ENCODE measurements around the gene OR4C5.
"Not testable (repeated sequence)": the region's sequence is repeated elsewhere in the genome, so short reads cannot be mapped to it uniquely, and the experiment has no call there.

OR4C5 gene

DNA sequence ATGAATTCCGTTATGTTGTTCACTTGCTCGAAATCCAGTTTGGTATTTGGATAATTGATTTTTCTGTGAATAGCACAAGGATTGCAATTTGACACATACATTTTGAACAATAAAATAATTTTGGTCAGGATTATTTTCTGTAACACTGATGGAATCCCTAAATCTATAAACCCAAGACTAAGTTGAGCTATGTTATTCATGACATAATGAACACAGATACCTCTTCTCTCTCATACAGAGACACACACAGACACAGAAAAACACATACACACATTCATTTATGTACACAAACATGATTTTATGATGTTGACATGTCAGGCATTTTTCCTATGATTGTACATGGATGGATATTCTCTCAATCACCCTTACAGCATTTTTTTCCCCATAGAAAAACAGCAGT is at the start of gene OR4C5:
TSS of gene OR4C5 (minus strand) at position 101 of the 400 bp plus-strand sequence. CDS start at position 101, 0 bp downstream.
- no peak for DNase-seq

DNA sequence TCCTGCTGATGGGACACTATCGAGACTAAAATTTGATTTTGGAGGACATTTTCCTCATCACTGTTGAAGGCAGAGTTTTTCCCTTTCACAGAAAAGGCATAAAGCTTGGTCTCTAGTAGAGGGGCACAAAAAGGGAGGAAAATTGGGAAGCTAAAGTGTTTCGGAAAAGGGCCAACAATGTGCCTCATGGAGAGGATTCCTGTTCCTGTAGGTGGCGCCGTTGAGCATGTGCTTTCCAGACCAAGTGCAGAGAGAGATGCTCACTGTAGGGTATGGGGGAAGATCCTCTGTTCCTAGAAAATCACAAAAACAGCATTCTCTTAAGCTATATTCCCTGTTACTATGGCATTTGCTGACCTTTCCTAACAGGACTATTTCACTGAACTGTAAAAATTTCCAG is 18.4 kb upstream of the OR4C5 start:
- no peak for DNase-seq

DNA sequence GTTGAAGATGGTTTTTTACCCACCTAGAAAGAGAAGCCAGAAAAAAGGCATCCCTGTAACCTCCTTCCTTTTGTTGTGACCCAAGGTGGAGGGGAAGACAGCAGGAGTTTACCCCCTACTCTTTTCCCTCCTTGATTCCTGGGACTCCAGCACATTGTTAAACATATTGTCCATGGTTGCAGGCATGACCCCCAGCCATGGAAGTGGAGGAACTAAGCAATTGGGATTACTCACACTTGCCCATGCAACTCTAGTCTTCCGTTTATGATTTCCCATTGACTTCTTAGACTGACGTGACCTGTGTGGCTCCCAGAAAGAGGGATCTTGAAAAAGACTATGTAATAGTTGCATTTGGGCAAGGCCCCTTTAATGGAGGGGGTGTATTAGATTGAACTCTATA is 17.9 kb upstream of the OR4C5 start:
- DNase-seq, result not testable (repeated sequence)

DNA sequence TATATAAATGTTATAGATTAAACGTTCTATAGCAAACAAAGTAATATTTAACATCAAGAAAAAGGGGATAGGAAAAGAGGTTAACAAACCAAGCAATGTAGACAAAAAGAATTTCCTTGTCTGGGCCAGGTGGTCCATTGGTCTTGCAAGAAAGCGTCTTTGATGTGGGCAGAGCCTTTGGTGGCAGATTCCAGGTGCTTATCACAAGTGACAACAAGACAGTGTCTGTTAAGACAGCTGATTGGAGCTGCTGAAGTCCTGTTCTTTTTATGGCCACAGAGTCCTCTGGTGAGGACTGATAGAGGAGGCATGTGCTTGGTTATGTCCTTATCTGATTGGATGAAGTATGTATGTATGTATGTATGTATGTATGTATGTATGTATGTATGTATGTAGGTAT is 5.0 kb downstream of the OR4C5 start:
- not testable (repeated sequence) for DNase-seq

DNA sequence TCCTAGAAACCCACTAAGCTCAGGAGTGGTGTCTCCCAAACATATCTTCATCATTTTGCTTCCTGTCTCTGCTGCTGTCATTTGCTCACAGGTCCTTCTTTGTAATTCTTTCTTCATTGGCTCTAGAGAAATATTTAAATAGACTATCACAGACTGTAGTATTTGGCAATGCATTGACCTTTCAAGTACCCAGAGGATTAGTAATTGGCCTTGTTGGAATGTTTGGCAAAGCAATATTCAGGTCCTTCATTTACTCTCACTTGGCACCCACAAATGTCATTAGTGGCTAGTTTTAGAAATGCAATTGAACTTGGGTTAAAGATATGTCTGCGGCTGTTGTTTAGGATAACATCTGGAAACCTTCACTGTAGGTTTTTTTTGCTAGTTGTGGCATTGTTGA is 11.6 kb downstream of the OR4C5 start:
- DNase-seq, result no peak

DNA sequence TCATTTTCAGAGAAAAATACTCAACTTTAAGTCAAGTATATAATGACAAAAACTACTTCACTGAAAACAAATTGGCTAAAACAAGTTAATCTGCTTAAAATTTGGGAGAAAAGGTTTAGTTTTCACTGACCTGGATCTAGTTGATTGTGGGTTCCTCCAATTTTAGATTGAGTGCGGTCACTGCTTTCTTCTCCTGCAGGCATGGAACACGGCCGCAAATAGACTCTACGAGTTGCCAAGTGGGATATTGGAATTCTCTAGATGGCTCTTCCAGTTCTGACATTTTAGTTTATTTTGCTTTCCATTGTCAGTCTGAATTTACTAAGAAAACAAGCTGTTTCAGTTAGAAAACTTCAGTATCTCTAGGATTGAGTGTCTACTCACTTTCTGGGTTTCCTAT is 12.3 kb downstream of the OR4C5 start:
- DNase-seq, result no peak

DNA sequence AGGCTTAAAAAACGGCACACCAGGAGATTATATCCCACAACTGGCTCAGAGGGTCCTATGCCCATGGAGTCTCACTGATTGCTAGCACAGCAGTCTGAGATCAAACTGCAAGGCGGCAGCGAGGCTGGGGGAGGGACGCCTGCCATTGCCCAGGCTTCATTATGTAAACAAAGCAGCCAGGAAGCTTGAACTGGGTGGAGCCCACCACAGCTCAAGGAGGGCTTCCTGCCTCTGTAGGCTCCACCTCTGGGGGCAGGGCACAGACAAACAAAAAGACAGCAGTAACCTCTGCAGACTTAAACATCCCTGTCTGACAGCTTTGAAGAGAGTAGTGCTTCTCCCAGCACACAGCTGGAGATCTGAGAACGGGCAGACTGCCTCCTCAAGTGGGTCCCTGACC is 20.0 kb downstream of the OR4C5 start:
- DNase-seq, result not testable (repeated sequence)

DNA sequence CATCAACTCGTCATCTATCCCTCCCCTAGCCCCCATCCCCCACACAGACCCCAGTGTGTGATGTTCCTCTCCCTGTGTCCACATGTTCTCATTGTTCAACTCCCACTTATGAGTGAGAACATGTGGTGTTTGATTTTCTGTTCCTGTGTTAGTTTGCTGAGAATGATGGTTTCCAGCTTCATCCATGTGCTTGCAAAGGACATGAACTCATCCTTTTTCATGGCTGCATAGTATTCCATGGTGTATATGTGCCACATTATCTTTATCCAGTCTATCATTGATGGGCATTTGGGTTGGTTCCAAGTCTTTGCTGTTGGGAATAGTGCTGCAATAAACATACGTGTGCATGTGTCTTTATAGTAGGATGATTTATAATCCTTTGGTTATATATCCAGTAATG is 23.8 kb downstream of the OR4C5 start:
- DNase-seq, result not testable (repeated sequence)

DNA sequence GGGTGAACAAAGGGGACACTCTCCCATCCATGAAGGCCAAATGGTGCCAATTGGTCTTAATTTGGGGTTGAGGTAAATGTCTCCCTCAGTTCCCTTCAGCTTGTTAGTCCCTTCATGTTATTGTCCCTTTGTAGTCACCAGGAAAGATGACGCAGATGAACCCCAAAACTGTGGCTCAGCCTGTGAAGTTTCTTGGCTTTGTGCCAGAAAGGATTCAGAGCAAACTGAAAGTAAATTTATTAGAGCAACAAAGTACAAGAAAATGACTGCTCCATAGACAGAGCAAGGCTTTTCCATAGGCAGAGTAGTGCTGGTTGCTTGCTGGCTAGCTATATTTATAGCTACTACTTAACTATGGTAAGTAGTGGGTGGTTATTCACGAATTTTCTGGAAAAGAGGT is 24.8 kb downstream of the OR4C5 start:
- no peak for DNase-seq

DNA sequence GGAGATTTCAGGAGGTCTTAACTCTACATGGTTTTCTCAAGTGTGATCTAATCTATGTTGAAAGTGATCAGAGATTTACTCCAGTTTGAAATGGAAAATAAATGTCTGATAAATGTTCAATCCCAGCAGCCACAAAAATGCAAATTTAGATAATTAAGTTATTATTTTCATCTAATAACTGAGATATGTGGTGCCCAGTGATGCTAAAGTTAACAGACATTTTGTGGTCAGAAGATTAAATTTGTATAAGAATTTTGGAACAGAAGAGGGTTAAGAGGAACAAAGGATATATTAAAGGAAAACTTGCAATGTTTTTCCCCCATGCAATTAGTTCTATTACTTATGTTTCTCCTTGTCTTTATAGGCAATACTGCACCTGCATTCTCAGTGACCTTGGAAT is 41.6 kb downstream of the OR4C5 start, which contains the start of gene OR4C3:
TSS of gene OR4C3 (plus strand) at position 301 of the 400 bp plus-strand sequence. CDS start 102 bp downstream, outside the sequence.
- not testable (repeated sequence) for DNase-seq

DNA sequence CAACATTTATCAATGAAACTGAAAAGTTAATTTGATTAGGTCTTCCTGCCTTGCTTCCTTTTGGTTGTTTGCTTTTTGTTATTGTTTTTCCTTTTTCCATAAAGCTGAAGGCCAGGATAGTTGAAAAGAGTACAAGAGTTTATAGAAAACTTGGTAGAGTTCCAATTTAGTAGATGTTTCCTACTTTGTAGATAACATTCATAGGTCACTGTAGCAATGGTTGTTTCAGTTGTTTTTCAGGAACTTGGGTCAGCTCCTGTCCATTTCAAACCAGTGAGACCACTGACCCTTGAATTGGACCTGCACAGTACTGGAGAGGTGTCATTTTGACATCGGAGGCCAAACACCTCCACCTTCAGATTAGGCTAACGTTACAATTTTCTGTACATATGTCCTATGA is 46.5 kb downstream of the OR4C5 start:
- DNase-seq, result not testable (repeated sequence)

Data from NCI-H1436 (cell line).